HG03196 (cell line): ENCODE measurements around the gene JOSD1.

Source experiments
- ATAC-seq: cut with Tn5 transposase; IDR thresholded peaks from one replicate; pipeline ENCODE4 v1.9.1; 2021; ENCODE audit not compliant: unreplicated experiment

JOSD1 gene

GRCh38 chr22:38733724-38734381 is 33.1 kb upstream of the JOSD1 start:
- no peak for ATAC-seq

- no peak for ATAC-seq
These were observed 32.6 kb upstream of the JOSD1 start for GRCh38 chr22:38733329-38733723.

- no peak for ATAC-seq
These were observed 31.6 kb upstream of the JOSD1 start for GRCh38 chr22:38732251-38732815.

- ATAC-seq: no peak
These were observed 31.0 kb upstream of the JOSD1 start for GRCh38 chr22:38731703-38732161.

GRCh38 chr22:38730411-38730871 is 29.7 kb upstream of the JOSD1 start:
- no peak for ATAC-seq

- ATAC-seq: no peak
These were observed 29.2 kb upstream of the JOSD1 start for GRCh38 chr22:38729946-38730345.

- ATAC-seq: no peak
These were observed 28.4 kb upstream of the JOSD1 start for GRCh38 chr22:38728871-38729796.

- no peak for ATAC-seq
These were observed 27.0 kb upstream of the JOSD1 start for GRCh38 chr22:38727530-38728451.

- no peak for ATAC-seq
These were observed 26.4 kb upstream of the JOSD1 start for GRCh38 chr22:38727123-38727522.

- ATAC-seq: no peak
These were observed 25.3 kb upstream of the JOSD1 start for GRCh38 chr22:38725900-38726655.

GRCh38 chr22:38724926-38725571 is 24.3 kb upstream of the JOSD1 start:
- ATAC-seq: no peak

- no peak for ATAC-seq
These were observed 23.4 kb upstream of the JOSD1 start for GRCh38 chr22:38724176-38724575.

- no peak for ATAC-seq
These were observed 20.8 kb upstream of the JOSD1 start for GRCh38 chr22:38721551-38721950.

- ATAC-seq: no peak
These were observed 19.6 kb upstream of the JOSD1 start for GRCh38 chr22:38720350-38720749.

GRCh38 chr22:38719196-38719595 is 18.5 kb upstream of the JOSD1 start:
- ATAC-seq: no peak

- ATAC-seq: no peak
These were observed 17.7 kb upstream of the JOSD1 start for GRCh38 chr22:38718414-38718813.

- ATAC-seq: no peak
These were observed 16.5 kb upstream of the JOSD1 start for GRCh38 chr22:38717244-38717643.

GRCh38 chr22:38716826-38717225 is 16.1 kb upstream of the JOSD1 start:
- ATAC-seq: no peak

GRCh38 chr22:38716271-38716670 is 15.5 kb upstream of the JOSD1 start:
- ATAC-seq: no peak
